Mammary epithelial cell (primary cell): Measurements from ENCODE around the gene SUSD6.

Experiments
- CTCF ChIP-seq, 2 donors: IDR thresholded peaks in 1 of 2; conservative IDR thresholded peaks in 1 of 2; 2 replicates each; pipeline ENCODE4 v1.5.1; 2011 to 2012; ENCODE audit warnings: inconsistent platforms in 2 of 2, low read length in 2 of 2, mild to moderate bottlenecking in 2 of 2, control low read depth in 1 of 2, low read depth in 1 of 2; ENCODE audit not compliant: insufficient read depth in 1 of 2; ENCODE audit errors: extremely low read depth in 1 of 2
- EZH2 ChIP-seq: IDR thresholded peaks from 2 replicates; pipeline ENCODE4 v1.6.1; 2012; ENCODE audit warnings: low read length, inconsistent platforms, borderline replicate concordance

- TF ChIP-seq CTCF (conservative IDR thresholded peaks at IDR 0.05 in 1 of 2, IDR thresholded peaks at IDR 0.05 in 1 of 2; ENCODE audit: extremely low read depth in 1 of 2, insufficient read depth in 1 of 2, low read depth in 1 of 2, low read length in 2 of 2) (no peak), EZH2 (no peak)
Measured at GRCh38 chr14:69727860-69728259, 116.5 kb downstream of the SUSD6 start.
